Measurements from ENCODE around the gene COLGALT1.

DNA sequence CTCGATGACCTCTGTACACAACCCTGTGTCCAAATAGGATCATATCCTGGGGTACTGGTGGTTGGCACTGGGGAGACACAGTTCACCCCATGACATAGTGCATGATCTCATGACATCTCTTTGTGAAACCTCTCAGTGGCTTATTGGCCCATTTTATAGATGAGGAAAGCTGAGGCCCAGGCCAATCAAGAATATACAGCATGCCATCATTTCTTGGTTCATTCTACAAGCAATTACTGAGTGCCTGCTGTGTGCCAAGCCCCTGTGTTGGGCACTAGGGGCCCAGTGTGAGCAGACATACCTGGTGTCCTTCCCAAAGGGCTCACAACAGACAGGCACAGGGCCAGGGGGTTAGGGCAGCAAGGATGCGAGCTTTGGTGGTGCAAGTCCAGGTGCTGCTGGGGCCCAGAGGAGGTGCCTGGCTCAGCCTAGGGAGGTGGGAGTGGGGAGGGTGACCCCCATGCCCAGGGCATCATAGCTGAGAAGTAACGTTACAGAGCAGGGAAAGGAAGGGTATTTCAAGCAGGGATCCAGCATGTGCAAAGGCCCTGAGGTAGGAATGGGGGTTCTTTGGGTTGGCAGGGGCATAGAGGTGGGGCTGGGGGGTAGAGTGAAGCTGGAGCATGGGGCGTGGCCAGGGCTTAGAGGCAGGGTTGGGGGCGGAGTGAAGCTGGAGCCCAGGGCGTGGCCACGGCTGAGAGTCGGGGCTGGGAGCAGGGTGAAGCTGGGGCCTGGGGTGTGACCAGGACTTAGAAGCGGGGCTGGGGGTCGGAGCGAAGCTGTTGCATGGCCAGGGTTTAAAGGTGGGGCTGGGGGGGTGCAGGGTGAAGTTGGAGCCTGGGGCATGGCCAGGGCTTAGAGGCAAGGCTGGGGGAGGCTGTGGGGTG is 20.7 kb downstream of the COLGALT1 start:
- TF ChIP-seq POLR2A (IDR thresholded peaks at IDR 0.05; ENCODE audit: low read depth) (no peak), POLR2AphosphoS5 (IDR thresholded peaks at IDR 0.05) (no peak)
- TF ChIP-seq, protein P1, sequence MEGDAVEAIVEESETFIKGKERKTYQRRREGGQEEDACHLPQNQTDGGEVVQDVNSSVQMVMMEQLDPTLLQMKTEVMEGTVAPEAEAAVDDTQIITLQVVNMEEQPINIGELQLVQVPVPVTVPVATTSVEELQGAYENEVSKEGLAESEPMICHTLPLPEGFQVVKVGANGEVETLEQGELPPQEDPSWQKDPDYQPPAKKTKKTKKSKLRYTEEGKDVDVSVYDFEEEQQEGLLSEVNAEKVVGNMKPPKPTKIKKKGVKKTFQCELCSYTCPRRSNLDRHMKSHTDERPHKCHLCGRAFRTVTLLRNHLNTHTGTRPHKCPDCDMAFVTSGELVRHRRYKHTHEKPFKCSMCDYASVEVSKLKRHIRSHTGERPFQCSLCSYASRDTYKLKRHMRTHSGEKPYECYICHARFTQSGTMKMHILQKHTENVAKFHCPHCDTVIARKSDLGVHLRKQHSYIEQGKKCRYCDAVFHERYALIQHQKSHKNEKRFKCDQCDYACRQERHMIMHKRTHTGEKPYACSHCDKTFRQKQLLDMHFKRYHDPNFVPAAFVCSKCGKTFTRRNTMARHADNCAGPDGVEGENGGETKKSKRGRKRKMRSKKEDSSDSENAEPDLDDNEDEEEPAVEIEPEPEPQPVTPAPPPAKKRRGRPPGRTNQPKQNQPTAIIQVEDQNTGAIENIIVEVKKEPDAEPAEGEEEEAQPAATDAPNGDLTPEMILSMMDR (IDR thresholded peaks at IDR 0.05), result no peak

Data from esophagus muscularis mucosa (tissue), 3 donors.